ENCODE measurements around the gene NCAM1. TPM values are rescaled to one million over a fixed set of nuclear protein-coding genes. Genes with fewer than 3 reads are reported as not detected.
A peak's percentile ranks its signal among the peaks of the same experiment; 100 is the strongest.

The NCAM1 gene
- total RNA-seq, 4 donors from 2014 or later = 12.8 to 27.7 (median 15.7) TPM

- ATAC-seq = no peak
Observed at GRCh38 chr11:113106507-113106906, 145.3 kb downstream of the NCAM1 start.

GRCh38 chr11:113110046-113110445, 148.8 kb downstream of the NCAM1 start:
- no peak for DNase-seq
- peak in 1 of 2 donors; percentile 68 for ATAC-seq
- intact Hi-C loops (cut with DNase I; ENCODE audit: low total_unique reads) (loop anchor here (5.0 kb wide), 4 partner anchors 48 to 313 kb away; partner anchors contain the start of gene NCAM1), in situ Hi-C loops (cut with MboI; ENCODE audit: low sequenced_read_pairs in 4 of 4) (loop anchor here in 3 of 4 donors (5.0 to 25.0 kb wide), 3 partner anchors 523 to 525 kb away; no protein-coding TSS in a partner anchor)
- peak overlapping the region in 2 of 4 donors; percentile 7 to 63 for H3K27ac ChIP-seq
- H3K9me3 ChIP-seq = no peaks in the 10 kb centered on the region
- peaks cover 14 to 45% of the 10 kb centered on the region in 2 donors for H3K4me1 ChIP-seq
- TF ChIP-seq POLR2A (IDR thresholded peaks at IDR 0.05) (no peak), CTCF (IDR thresholded peaks at IDR 0.05 in 4 of 5, conservative IDR thresholded peaks at IDR 0.05 in 1 of 5) (no peak)
- no peak overlapping the region for H3K4me3 ChIP-seq
- H3K36me3 ChIP-seq = no peaks in the 10 kb centered on the region
- H3K27me3 ChIP-seq = no peaks in the 10 kb centered on the region

More at GRCh38 chr11:113106507-113106906, 145.3 kb downstream of the NCAM1 start:
- no peak overlapping the region for H3K4me3 ChIP-seq
- peak overlapping the region in 2 of 4 donors; percentile 55 to 68 for H3K27ac ChIP-seq
- H3K9me3 ChIP-seq = no peaks in the 10 kb centered on the region
- intact Hi-C loops (cut with DNase I; ENCODE audit: low total_unique reads) (no loop called here), in situ Hi-C loops (cut with MboI; ENCODE audit: low sequenced_read_pairs in 4 of 4) (loop anchor here in 1 of 4 donors (25.0 kb wide), 1 partner anchor 519 kb away; no protein-coding TSS in a partner anchor)
- H3K27me3 ChIP-seq = no peaks in the 10 kb centered on the region
- H3K4me1 ChIP-seq = peaks cover 17 to 56% of the 10 kb centered on the region in 2 donors
- H3K36me3 ChIP-seq = no peaks in the 10 kb centered on the region
- TF ChIP-seq POLR2A (IDR thresholded peaks at IDR 0.05) = no peak
- no peak for TF ChIP-seq CTCF (IDR thresholded peaks at IDR 0.05 in 4 of 5, conservative IDR thresholded peaks at IDR 0.05 in 1 of 5)
- DNase-seq = no peak

GRCh38 chr11:113111156-113111555, 149.9 kb downstream of the NCAM1 start:
- Histone ChIP-seq H3K9me3 (no peaks in the 10 kb centered on the region), H3K27me3 (no peaks in the 10 kb centered on the region), H3K4me3 (no peak overlapping the region), H3K4me1 (peaks cover 5 to 36% of the 10 kb centered on the region in 2 donors), H3K27ac (peak overlapping the region in 1 of 4 donors; percentile 63), H3K36me3 (no peaks in the 10 kb centered on the region)
- TF ChIP-seq CTCF (IDR thresholded peaks at IDR 0.05 in 4 of 5, conservative IDR thresholded peaks at IDR 0.05 in 1 of 5) = no peak
- no peak for TF ChIP-seq POLR2A (IDR thresholded peaks at IDR 0.05)
- intact Hi-C loops (cut with DNase I; ENCODE audit: low total_unique reads) (loop anchor here (5.0 kb wide), 4 partner anchors 49 to 314 kb away; partner anchors contain the start of gene NCAM1), in situ Hi-C loops (cut with MboI; ENCODE audit: low sequenced_read_pairs in 4 of 4) (loop anchor here in 3 of 4 donors (5.0 to 25.0 kb wide), 3 partner anchors 524 to 526 kb away; no protein-coding TSS in a partner anchor)
- DNase-seq = no peak
- no peak for ATAC-seq

- TF ChIP-seq CTCF (IDR thresholded peaks at IDR 0.05 in 4 of 5, conservative IDR thresholded peaks at IDR 0.05 in 1 of 5) = no peak
- TF ChIP-seq POLR2A (IDR thresholded peaks at IDR 0.05) = no peak
- DNase-seq (no peak), ATAC-seq (no peak)
- H3K9me3 ChIP-seq = no peaks in the 10 kb centered on the region
- intact Hi-C loops (cut with DNase I; ENCODE audit: low total_unique reads) (loop anchor here (5.0 kb wide), 4 partner anchors 50 to 315 kb away; partner anchors contain the start of gene NCAM1), in situ Hi-C loops (cut with MboI; ENCODE audit: low sequenced_read_pairs in 4 of 4) (loop anchor here in 3 of 4 donors (5.0 to 25.0 kb wide), 3 partner anchors 525 to 528 kb away; no protein-coding TSS in a partner anchor)
- no peak overlapping the region for H3K4me3 ChIP-seq
- H3K27me3 ChIP-seq = no peaks in the 10 kb centered on the region
- no peaks in the 10 kb centered on the region for H3K36me3 ChIP-seq
- H3K4me1 ChIP-seq = peaks cover 4 to 33% of the 10 kb centered on the region in 2 donors
- H3K27ac ChIP-seq = no peak overlapping the region
Observed at GRCh38 chr11:113112307-113112706, 151.1 kb downstream of the NCAM1 start.

Measured in gastrocnemius medialis (tissue), 4 donors.